Dedifferentiated amniotic fluid mesenchymal stem cell (primary cell): ENCODE data around the gene GAB1.

Experiments used
- DNase-seq: peaks from one replicate; pipeline ENCODE4 v3.0.0-alpha.2; 2016; ENCODE audit errors: extremely low spot score

The GAB1 gene

DNA sequence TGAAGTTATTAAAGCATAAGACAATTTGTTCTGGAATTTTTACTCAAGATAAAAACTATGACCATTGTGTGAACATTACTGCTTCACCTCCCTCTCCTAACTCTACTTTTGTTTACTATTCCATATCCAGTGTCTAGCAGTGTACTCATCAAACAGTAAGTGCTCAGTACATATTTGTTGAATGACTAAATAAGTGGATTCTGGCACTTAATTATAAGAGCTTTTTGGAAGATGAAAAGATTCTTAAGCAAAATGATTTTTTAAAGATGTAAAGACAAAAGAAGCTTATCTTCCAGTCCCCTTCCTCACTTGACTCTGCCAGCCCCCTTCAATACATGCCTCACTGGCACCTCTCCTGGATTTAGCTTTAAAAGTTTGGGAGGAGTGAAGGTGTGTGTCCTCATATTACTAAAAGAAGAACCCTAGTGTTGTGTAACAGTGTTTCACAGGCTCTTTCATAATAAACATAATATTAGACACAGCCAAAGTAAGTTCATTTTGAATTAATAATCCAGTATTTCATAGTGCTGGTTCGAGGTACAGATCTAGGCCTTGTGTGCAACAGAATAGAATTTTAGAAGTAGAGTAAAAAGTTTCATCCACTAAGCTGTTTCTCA, 53.0 kb downstream of the GAB1 start:
- no peak for DNase-seq

DNA sequence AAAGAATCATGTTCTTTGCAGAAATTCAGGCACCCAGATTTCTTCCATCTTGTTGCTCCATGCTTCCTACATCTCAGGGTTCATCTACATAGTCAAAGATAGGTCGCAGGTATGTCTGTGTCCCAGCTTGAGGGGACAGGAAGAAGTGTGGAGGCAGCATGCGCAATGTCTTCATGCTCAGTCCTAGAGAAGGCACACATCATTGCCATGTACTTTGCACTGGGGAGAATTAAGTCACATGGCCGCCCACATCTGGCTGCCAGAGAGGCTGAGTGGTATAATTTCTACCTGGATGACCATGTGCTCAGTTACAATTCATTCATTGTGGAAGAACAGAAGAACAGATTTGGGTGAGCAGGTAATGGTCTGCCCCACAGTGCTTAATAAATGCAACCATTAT, 54.1 kb downstream of the GAB1 start:
- DNase-seq = no peak

DNA sequence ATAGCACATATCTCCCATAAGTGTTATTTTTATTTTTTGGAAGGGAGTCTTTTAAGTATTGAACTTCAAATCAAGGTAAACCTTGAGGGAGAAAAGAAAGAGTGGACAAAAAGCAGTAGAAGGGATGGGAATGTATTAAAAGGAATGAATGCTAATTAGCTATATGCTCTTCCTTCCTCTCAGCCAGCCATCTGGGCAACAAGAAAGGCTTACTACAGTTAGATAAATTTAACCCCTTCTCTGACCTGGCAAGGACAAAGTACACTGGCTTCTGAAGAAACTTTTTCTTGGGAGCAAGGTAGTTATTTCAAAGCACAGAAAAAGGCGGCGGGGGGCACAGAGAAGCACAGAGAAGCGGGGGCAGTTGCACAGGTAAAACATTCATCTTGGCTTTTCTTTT, 54.6 kb downstream of the GAB1 start:
- no peak for DNase-seq

DNA sequence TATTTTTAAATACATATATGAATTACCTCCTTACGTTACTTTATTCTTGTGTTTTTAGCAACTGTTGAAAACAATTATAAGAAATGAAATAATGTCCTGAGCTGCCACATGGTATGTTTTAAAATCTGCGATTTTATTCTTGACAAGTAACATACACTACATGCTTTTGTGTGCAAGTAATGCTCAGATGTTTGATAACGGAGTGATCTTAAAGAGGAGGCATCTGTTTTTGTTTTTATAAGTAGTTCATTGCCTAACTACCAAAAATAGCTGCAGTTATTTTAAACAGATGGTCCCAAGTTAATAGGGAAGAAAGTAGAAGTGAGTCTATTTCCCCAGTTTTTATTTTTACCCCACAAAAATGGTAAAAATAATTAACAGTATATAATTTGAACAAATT, 55.2 kb downstream of the GAB1 start:
- DNase-seq = peak; percentile 80

DNA sequence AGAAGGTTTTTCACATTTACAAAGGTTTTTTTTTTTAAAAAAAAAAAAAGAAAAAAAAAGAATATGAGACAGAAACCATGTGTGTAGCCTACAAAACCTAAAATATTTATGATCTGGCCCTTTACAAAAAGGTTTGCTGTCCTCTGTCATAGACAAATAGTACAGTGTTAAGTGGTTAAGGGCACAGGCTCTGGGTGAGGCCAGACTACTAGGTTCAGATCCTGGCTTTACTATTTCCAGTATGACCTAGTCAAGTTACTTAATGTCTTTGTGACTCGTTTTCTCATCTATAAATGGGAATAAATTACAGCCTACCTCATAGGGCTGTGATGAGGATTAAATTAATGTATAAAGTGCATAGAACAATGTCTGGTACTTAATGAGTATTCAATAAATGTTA, 56.5 kb downstream of the GAB1 start:
- DNase-seq = no peak

DNA sequence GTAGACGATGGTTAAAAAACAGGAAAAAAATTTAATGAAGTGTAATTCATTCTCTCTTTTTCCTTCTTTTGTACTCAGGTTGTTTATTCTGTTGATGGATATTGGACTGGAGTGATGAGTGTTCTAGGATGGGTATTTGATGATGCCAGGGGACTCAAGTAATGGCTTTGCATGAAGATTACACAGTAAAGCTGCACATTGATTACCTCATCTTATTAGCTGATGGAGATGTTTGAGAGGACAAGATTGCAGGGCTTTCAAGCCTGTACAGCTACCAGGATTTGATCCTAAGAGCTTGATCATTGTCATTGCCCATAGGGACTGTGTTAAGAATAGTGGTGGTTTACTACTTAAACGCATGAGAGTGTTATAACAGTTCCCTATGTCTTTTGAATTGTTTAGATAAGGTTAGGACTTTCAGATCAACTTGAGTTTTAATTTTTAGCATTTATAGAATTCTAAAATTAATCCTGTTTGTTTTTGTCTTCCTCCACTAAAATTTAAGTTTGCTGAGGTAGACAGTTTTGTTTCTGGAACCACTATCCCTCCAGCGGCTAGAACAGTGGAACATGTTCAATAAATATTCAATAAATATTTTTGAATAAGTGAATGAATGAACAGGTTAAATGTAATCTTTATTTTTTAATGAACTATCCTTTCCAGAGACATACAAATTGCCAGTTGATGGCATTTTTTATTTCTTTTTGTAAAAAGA, 58.2 kb downstream of the GAB1 start:
- no peak for DNase-seq

DNA sequence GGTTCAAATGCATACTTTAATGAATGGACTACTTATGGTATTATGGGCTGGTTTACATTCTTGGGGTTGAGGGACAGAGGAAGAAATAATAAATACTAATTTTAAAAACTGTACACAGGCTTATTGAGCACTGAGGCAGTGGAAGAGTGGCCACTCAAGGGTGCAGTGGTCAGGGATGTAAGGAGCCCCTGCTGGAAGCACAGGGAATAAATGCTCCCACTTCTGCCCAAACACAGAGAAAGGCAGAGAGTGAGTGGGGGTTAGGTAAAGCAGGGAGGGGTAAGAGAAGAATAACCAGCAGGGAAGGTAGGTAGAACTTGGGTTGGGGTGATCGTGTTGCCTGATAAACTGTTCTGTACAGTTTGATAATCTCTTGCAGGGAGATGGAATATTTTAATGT, 60.0 kb downstream of the GAB1 start:
- DNase-seq = no peak

DNA sequence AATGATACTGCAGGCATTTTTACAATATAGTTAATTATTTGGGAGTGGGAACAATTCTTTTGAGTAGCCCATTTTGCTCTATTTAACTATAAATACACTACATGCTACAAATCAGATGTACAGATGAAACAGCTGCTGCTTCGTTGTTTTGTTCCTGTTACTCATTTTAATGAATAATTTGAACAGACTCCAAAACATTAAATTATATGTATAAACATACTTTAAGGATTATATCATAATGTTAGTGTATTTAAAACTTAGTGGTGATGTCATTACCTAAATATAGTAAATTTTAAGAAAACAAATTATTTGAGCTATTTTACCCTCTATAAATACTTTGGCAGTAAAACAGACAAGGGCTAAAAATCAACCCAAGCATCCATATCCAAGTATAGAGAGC, 60.7 kb downstream of the GAB1 start:
- peak; percentile 55 for DNase-seq

DNA sequence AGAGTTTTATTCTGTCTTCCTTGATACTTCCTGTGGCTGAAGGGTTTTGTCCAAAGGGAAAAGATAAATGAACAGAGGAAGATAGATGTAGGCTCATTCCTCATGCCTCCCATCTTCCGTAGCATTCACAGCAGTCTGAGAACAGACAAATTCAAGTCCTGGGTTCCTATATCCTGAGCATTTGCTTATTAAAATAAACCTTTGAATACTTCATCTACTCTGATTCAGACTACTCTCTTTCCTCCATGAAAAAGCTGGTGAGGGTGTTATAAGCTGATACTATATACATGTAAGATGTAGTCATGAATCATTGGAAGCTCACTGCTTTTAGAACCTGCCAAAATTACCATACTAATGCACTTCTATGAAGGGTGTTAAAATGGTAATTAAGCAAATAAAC, 61.2 kb downstream of the GAB1 start:
- no peak for DNase-seq

DNA sequence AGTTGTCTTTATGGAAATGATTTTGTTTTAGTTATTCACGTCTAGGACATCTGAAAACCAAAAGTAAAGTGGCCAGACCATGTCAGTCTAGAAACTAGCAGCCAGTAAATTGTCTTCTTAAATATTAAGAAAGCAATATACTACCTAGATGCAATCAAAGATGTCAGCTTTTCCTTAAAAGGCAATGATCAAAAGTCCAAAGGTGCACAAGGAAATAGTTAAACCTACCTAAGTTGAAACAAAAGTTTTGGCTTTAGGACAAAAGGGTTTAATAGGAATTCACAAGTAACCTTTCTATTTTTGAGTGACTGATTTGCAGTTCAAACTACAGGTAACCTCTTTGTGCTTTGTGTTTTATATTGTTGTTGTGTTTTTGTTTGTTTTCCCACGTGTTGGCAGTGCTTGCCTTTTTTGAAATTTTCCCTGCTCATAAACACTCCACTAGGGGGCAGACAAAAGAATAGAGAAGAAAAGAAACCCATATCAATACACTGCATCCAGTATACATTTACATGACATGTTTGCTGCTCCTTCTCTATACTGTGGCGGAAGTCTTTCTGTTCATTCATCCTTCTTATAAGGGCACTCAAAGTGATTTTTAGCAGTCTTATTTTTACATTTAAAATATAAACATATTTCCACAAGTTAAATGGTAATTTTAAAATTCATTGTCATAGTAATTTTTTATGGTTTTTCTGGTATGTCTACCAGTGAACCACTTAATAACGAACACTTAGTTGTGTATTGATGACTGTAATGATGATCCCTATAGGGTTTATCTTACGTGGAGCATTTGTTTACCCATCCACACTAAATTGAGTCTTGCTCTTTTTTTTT, 62.7 kb downstream of the GAB1 start:
- peak; percentile 24 for DNase-seq

DNA sequence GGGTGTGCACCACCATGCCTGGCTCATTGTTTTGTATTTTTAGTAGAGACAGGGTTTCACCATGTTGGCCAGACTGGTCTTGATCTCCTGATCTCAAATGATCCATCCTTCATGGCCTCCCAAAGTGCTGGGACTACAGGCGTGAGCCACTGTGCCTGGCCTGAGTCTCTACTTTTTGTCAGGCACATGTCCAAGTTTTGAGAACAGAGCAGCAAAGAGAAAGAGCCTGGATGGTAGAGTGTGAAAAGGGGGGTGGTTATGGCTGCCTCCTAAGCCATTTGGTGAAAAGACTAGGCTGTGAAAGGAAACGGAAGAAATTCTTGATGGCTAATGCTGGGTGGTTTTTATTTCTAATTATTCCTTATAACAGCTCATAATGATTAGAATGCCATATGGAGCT, 63.4 kb downstream of the GAB1 start:
- no peak for DNase-seq

DNA sequence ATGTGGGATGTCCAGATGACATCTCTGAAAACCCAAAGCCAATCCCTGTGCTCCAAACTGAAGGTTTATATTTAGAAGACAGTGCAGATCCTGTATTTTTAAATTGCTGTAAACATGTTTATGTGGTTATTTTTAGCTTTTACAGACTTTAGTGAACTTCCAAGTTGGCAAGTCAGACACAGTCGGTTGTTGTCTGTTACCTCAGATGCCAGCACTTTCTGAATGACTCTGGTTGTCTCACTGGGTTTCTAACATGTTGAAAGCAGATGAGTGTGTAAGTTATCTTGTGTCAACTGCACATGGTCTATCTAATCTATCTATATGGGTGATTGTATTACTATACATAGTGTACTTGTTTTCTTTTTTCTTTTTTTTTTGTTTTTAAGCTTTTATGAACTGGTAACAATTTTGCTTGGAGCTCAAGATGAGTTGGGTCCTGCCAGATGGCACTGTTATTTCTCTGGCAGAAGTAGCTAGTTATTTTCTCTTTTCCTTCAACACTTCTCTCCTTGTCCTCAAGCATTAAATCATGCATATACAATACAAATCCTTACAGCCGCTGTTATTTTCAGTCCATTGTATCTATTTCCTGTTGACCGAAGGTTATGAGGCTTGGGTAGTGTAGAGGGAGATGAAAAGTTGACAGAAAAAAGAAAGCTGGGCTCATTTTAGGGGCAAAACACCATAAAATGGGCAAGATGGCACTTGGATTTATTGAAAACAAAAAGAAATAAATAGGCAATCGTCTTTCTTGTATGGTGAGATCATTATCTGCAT, 66.3 kb downstream of the GAB1 start:
- no peak for DNase-seq

DNA sequence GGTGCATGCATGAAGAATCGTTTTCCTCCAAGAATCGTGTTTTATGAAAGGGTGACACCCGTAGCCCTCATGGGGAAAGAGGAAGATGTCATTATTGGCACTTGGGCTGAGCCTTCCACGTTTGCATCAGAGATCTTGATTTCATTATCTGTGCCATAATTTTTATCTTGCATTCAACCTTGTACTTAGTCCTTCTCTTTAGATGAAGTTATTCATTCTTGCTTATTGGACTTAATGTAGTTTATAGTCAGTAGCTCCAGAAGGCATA, 66.8 kb downstream of the GAB1 start:
- no peak for DNase-seq

DNA sequence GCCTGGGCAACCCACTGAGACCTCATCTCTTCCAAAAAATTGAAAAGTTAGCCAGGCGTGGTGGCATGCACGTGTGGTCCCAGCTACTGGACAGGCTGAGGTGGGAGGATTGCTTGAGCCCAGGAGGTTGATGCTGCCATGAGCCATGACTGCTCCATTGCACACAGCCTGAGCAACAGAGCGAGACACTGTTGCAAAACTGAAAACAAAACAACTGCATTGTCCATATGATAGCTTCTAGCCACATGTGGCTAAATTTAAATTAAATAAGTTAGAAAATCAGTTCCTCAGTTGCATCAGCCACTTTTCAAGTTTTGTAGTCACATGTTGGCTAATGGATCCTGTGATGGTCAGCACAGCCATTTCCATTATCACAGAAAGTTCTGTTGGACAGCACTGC, 67.9 kb downstream of the GAB1 start:
- DNase-seq = no peak

DNA sequence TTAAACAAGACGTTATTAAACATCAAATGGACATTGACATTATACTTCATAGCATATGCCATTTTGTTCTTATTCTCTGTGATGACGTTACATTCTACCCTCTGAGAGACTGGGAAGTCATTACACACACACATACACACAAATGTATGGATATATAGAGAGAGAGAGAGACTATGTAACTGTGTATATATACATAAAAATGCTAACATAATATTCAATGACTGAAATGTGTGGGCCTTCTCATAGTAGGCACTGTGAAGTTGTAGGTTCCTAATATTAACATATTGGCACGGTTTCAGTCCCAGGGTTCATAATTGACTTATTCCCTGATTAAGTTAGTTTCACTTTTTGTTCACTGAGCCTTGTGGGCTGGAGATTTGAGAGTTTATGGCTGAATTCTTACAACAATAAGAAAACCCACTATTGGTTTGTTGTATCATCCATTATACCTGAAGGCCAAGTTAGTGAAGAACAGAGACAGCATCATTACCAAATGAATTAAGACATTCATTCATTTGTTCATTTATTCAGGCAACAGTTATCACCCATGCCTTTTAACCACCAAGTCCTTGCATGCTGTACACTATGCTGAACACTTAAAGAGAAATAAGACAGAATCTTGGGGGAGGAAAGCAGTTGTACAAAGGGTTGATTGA, 68.5 kb downstream of the GAB1 start:
- no peak for DNase-seq

DNA sequence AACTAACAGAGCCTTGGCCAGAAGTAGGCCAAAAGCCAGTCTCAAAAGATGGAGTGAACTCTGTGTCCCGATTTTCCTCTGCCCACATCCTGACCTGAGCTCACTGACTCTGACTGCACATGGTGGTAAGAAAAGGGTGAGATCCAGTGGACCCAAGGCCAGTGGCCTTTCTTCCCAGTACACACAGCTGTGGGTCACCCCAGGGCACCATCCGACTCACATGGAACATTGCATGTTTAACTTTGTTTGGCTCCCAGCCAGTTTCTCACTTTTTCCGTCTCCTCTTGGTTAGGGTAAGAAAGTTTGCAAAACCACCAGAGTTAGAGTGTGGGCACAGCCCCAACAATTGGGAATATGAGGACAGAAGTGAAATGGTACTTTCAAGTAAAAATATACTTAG, 69.8 kb downstream of the GAB1 start:
- DNase-seq = no peak

DNA sequence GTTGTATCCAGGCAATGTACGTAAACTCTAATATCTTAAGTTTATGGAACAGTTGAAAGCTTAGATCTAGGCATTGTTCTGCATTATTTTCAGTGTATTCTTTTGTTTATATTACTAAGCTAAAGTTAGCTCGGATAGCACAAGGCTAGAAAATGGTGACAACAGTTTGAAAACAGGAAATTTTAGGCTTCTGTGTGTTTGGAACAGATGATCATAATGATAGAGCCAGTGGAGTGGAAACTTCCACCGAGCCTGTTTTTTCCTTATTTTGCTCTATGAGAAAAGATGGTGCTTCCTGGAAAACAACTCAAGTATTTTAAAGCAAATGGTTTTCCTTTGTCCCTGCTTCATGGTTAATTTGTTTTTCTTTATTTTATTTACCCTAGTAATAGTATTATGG, 70.8 kb downstream of the GAB1 start:
- DNase-seq = no peak

DNA sequence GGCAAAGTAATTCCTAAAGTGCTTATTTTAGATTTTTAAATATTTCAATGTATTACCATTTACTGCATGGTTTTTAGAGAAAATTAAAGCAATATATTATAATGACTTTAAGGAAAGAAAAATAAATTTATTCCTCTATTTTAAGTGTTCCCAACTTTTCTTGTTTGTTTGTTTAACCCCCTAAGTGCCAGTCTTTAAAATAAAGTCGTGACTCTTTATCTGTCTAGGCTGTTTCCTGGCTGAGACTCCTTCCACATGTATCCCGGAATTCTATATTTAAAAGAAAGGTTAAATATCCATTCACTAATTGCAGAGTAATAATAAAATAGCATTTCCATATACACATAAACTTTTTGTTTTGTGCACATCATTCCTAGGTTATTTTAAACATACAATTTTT, 71.2 kb downstream of the GAB1 start:
- no peak for DNase-seq

DNA sequence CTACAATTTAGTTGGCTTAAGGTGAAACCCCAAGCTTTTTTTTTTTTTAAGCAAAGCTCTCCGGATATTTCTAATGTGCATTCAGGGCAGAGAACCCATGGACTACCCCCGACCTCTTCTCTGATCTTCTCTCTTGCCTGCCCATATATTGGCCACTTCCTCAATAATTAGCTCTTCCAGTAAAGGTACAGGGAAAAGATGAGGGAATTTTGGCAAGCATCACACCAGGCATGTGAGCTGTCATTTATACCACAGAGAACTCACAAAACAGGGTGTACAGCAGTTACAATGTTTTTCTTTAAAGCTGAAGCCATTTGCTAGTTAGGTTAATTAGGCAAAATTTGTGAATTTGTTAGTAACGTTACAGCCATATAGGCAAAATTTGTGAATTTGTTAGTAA, 73.3 kb downstream of the GAB1 start:
- no peak for DNase-seq

DNA sequence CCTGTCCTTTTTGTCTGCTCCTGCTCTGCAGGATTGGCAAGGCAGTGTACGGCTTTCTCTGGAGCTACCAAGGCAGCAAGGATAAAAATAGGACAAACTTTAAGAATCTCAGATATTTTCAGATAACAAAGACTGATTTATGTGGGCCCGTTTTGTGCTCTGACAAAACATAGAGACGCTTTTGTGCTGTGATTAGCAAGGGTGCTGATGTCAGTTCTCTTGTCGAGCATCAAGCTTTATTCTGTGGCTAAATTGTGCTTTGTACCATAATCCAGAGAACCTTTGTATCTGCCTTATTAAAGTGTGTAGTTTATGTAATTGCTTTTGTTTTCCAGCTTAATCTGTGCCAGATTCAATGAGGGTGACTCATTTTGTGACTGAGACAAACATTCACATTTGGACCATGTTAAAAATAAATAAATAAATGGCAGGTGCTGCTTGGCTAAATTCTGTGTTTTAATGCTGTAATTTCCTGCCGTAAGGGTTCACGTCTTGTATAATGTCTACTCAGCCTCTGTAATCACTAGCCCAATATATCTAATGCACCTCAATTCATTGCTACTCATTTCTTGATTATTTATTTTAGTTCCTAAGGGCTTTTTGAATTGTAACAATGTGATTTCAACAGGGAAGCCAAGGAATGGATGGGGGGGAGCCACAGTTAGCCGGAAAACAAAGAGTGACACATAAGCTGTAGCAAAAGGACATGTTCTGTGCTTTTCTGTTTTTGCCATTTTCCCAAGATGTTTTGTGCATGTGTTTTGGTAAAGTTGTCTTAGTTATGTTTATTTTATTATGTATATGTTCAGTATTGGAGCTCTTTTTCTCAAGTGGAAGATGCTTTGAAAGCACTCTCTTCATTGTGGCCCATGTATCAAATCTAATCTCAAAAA, 75.1 kb downstream of the GAB1 start:
- no peak for DNase-seq

DNA sequence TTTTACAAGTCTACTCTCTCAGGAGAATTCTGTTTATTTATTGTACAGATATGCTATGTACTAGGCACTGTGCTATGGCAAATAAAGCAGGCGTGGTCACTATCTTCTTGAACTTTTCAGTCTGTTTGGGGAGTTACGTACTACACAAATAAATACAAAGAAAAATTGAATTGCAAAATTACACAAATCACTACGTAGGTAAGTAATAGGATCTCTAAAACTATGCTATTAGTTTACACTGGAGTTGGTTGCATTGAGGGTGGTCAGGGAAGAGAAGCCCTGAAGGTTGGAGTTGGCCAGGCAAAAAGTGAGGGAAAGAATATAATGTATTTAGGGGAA, 75.7 kb downstream of the GAB1 start:
- no peak for DNase-seq
